Neutrophil (primary cell): ENCODE measurements around the gene ARID4B.

Experiments
- H3K27ac ChIP-seq: fragments of 200-600 bp; sonication (generic); 2 replicates; pipeline ENCODE4 v1.5.1; 2016; ENCODE audit warnings: mild to moderate bottlenecking, moderate library complexity
- H3K27me3 ChIP-seq: fragments of 200-600 bp; sonication (generic); 2 replicates; pipeline ENCODE4 v1.6.0; 2016; ENCODE audit warnings: mild to moderate bottlenecking
- H3K36me3 ChIP-seq: fragments of 200-600 bp; sonication (generic); 2 replicates; pipeline ENCODE4 v1.5.1; 2017
- H3K4me1 ChIP-seq, 2 experiments: fragments of 200-600 bp in 1 of 2; sonication (generic) in 1 of 2; 1 replicate in 1 of 2; 2 replicates in 1 of 2; pipeline versions ENCODE4 v1.5.1 to v1.6.1; 2013 to 2016; ENCODE audit warnings: low read depth in 1 of 2, low read length in 1 of 2, mild to moderate bottlenecking in 1 of 2, moderate library complexity in 1 of 2; ENCODE audit not compliant: control insufficient read depth in 1 of 2, insufficient read depth in 1 of 2
- H3K4me3 ChIP-seq, 2 experiments: fragments of 200-600 bp in 1 of 2; sonication (generic) in 1 of 2; 1 replicate in 1 of 2; 2 replicates in 1 of 2; pipeline ENCODE4 v1.5.1; 2013 to 2016; ENCODE audit warnings: low read depth in 1 of 2, low read length in 1 of 2, mild to moderate bottlenecking in 1 of 2, moderate library complexity in 1 of 2
- H3K9me3 ChIP-seq: fragments of 200-600 bp; sonication (generic); 2 replicates; pipeline ENCODE4 v1.5.1; 2016
- TF ChIP-seq, protein P1 (sequence below): fragments of 200-600 bp; sonication (generic); IDR thresholded peaks from 2 replicates; pipeline ENCODE4 v1.5.1; 2016; ENCODE audit warnings: antibody characterized with exemption

ARID4B gene

GRCh38 chr1:235304549-235305451 lies 23.2 kb downstream of the ARID4B start:
- H3K36me3 ChIP-seq: no peaks in the 10 kb centered on the region
- peaks cover 0 to 13% of the 10 kb centered on the region in 2 experiments for H3K4me1 ChIP-seq
- peak overlapping the region; percentile 58 for H3K27ac ChIP-seq
- TF ChIP-seq, protein P1, sequence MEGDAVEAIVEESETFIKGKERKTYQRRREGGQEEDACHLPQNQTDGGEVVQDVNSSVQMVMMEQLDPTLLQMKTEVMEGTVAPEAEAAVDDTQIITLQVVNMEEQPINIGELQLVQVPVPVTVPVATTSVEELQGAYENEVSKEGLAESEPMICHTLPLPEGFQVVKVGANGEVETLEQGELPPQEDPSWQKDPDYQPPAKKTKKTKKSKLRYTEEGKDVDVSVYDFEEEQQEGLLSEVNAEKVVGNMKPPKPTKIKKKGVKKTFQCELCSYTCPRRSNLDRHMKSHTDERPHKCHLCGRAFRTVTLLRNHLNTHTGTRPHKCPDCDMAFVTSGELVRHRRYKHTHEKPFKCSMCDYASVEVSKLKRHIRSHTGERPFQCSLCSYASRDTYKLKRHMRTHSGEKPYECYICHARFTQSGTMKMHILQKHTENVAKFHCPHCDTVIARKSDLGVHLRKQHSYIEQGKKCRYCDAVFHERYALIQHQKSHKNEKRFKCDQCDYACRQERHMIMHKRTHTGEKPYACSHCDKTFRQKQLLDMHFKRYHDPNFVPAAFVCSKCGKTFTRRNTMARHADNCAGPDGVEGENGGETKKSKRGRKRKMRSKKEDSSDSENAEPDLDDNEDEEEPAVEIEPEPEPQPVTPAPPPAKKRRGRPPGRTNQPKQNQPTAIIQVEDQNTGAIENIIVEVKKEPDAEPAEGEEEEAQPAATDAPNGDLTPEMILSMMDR: no peak
- H3K27me3 ChIP-seq: no peaks in the 10 kb centered on the region
- no peaks in the 10 kb centered on the region for H3K9me3 ChIP-seq
- no peak overlapping the region for H3K4me3 ChIP-seq

DNA sequence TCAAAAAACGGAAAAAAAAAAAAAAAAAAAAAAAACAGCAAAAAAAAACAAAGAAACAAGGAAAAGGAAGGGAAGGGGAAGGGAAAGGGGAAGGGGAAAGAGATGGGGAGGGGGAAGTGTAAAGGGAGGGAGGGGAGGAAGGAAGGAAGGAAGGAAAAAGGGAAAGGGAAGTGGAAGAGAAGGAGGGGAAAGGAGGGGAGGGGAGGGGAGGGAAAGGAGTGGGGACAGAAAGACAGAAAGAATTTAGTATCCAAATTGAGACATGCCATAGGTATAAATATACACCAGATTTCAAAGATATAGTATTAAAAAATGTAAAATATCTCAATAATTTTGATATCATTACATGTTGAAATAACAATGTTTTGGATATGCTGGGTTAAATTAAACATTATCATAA lies 25.8 kb downstream of the ARID4B start:
- TF ChIP-seq, protein P1: no peak

GRCh38 chr1:235299169-235299858 lies 28.7 kb downstream of the ARID4B start:
- no peaks in the 10 kb centered on the region for H3K36me3 ChIP-seq
- H3K4me3 ChIP-seq: no peak overlapping the region
- H3K9me3 ChIP-seq: no peaks in the 10 kb centered on the region
- TF ChIP-seq, protein P1: no peak
- H3K27ac ChIP-seq: no peak overlapping the region
- H3K4me1 ChIP-seq: peaks cover 10 to 18% of the 10 kb centered on the region in 2 experiments
- H3K27me3 ChIP-seq: no peaks in the 10 kb centered on the region

More for the DNA sequence above, 25.8 kb downstream of the ARID4B start:
- Histone ChIP-seq H3K9me3 (no peaks in the 10 kb centered on the region), H3K4me3 (no peak overlapping the region), H3K36me3 (no peaks in the 10 kb centered on the region), H3K27me3 (no peaks in the 10 kb centered on the region), H3K27ac (no peak overlapping the region), H3K4me1 (peaks cover 10 to 27% of the 10 kb centered on the region in 2 experiments)

DNA sequence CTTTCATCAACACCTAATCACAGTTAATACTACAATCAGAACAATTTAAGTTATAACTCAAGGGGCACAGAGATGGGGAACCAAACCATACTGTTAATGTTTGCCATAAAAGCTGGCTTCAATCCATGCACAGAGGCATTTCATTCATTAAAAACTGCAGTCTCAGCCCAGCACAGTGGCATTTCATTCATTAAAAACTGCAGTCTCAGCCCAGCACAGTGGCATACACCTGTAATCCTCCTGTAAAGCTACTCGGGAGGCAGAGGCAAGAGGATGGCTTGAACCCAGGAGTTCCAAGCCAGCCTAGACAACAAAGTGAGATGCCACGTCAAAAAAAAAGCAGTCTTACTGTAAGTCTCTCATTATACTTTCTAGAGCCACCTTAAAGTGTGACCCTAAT lies 29.2 kb downstream of the ARID4B start:
- no peaks in the 10 kb centered on the region for H3K9me3 ChIP-seq
- H3K4me1 ChIP-seq: peaks cover 10 to 19% of the 10 kb centered on the region in 2 experiments
- H3K4me3 ChIP-seq: no peak overlapping the region
- H3K27ac ChIP-seq: no peak overlapping the region
- no peaks in the 10 kb centered on the region for H3K36me3 ChIP-seq
- TF ChIP-seq, protein P1: no peak
- no peaks in the 10 kb centered on the region for H3K27me3 ChIP-seq

DNA sequence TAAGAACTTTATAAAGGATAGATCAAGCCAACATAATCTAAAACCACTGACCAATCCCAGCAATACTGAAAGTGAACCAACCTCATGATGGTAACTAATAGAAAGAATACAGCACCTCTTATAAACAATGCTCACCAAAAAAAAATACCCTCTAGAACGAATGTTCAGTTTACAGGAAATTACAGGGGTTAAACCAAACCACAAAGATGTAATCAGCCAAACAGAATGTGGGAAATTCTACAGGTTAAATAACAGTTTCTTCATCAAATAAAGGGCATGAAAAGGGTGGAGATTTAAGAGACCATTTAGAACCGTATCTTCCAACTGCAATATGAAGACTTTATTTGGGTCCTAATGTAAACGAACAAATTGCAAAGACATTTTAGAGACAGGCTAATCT lies 30.4 kb downstream of the ARID4B start:
- peak overlapping the region; percentile 53 for H3K27ac ChIP-seq
- TF ChIP-seq, protein P1: no peak
- H3K4me3 ChIP-seq: no peak overlapping the region
- H3K9me3 ChIP-seq: no peaks in the 10 kb centered on the region
- peaks cover 10 to 20% of the 10 kb centered on the region in 2 experiments for H3K4me1 ChIP-seq
- H3K36me3 ChIP-seq: no peaks in the 10 kb centered on the region
- H3K27me3 ChIP-seq: no peaks in the 10 kb centered on the region
